Breast epithelium (tissue), 3 donors: ENCODE measurements around the gene INKA1.
"Not testable (repeated sequence)": the region's sequence is repeated elsewhere in the genome, so short reads cannot be mapped to it uniquely, and the experiment has no call there.

Experiments used
- POLR2A ChIP-seq: fragments of 450-650 bp; IDR thresholded peaks from one replicate; pipeline ENCODE4 v1.6.1; 2016; ENCODE audit warnings: antibody characterized with exemption, mild to moderate bottlenecking, moderate library complexity
- TF ChIP-seq, protein P1 (sequence below), 3 donors: fragments of 450-650 bp; IDR thresholded peaks; one replicate each; pipeline ENCODE4 v1.5.1; 2016 to 2017; ENCODE audit warnings: antibody characterized with exemption in 3 of 3, mild to moderate bottlenecking in 3 of 3, moderate library complexity in 3 of 3

DNA sequence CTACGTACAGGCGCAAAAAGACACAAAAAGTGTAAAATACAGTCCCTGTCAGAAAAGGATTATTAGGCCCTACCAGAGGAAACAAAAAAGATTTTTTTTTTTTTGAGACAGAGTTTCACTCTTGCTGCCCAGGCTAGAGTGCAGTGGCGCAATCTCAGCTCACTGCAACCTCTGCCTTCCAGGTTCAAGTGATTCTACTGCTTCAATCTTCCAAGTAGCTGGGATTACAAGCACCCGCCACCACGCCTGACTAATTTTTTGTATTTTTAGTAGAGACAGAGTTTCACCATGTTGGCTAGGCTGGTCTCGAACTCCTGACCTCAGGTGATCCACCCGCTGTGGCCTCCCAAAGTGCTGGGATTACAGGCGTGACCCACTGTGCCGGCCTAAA is 22.1 kb upstream of the INKA1 start:
- TF ChIP-seq, protein P1, sequence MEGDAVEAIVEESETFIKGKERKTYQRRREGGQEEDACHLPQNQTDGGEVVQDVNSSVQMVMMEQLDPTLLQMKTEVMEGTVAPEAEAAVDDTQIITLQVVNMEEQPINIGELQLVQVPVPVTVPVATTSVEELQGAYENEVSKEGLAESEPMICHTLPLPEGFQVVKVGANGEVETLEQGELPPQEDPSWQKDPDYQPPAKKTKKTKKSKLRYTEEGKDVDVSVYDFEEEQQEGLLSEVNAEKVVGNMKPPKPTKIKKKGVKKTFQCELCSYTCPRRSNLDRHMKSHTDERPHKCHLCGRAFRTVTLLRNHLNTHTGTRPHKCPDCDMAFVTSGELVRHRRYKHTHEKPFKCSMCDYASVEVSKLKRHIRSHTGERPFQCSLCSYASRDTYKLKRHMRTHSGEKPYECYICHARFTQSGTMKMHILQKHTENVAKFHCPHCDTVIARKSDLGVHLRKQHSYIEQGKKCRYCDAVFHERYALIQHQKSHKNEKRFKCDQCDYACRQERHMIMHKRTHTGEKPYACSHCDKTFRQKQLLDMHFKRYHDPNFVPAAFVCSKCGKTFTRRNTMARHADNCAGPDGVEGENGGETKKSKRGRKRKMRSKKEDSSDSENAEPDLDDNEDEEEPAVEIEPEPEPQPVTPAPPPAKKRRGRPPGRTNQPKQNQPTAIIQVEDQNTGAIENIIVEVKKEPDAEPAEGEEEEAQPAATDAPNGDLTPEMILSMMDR (IDR thresholded peaks at IDR 0.05), result not testable (repeated sequence)
- not testable (repeated sequence) for TF ChIP-seq POLR2A
